ENCODE results near the gene RGR. TPM values are rescaled to one million over a fixed set of nuclear protein-coding genes. Genes with fewer than 3 reads are reported as not detected.

The RGR gene
- polyA plus RNA-seq, 1 donor (not counting 4 experiments of a cell fraction or from before 2014, with no cell fraction given): not detected

GRCh38 chr10:84291384-84291783 lies 46.5 kb downstream of the RGR start:
- no peak overlapping the region for H3K4me3 ChIP-seq (ENCODE audit: control insufficient read depth in 2 of 3, extremely low read depth in 1 of 3, insufficient read depth in 2 of 3, low read depth in 1 of 3, low read length in 3 of 3)
- H3K9me1 ChIP-seq (ENCODE audit: control insufficient read depth, extremely low read depth, insufficient read depth, low read length): no peaks in the 10 kb centered on the region
- no peak for DNase-seq (ENCODE audit: low read depth, low spot score)
- no peaks in the 10 kb centered on the region for H3K36me3 ChIP-seq (ENCODE audit: control insufficient read depth in 2 of 2, extremely low read depth in 1 of 2, insufficient read depth in 2 of 2, low read length in 2 of 2)
- dilution Hi-C loops (cut with MboI; ENCODE audit: extremely low pct_ligation_motif_present, low sequenced_read_pairs): no loop called here
- FAIRE-seq: no peak
- H3K79me2 ChIP-seq (ENCODE audit: control insufficient read depth, insufficient read depth, low read length): no peaks in the 10 kb centered on the region
- no peak overlapping the region for H3K9ac ChIP-seq (ENCODE audit: control insufficient read depth, extremely low read depth, insufficient read depth, low read length)
- H2AFZ ChIP-seq (ENCODE audit: control insufficient read depth, low read length): no peak overlapping the region
- no peaks in the 10 kb centered on the region for H3K9me3 ChIP-seq (ENCODE audit: control insufficient read depth, low read depth, low read length)
- no peaks in the 10 kb centered on the region for H4K20me1 ChIP-seq (ENCODE audit: control insufficient read depth, extremely low read depth, insufficient read depth, low read length)
- TF ChIP-seq EZH2 (IDR thresholded peaks at IDR 0.05; ENCODE audit: low read length): no peak
- no peak for TF ChIP-seq CTCF (optimal IDR thresholded peaks at IDR 0.05 in 1 of 3, IDR thresholded peaks at IDR 0.05 in 1 of 3, conservative IDR thresholded peaks at IDR 0.05 in 1 of 3; ENCODE audit: extremely low read depth in 1 of 3, insufficient read depth in 2 of 3, low read length in 3 of 3)
- no peak overlapping the region for H3K4me2 ChIP-seq (ENCODE audit: control insufficient read depth, extremely low read depth, insufficient read depth, low read depth, low read length)
- no peak overlapping the region for H3K27ac ChIP-seq (ENCODE audit: control insufficient read depth, insufficient read depth, low read length)
- peaks cover 4% of the 10 kb centered on the region for H3K27me3 ChIP-seq (ENCODE audit: control insufficient read depth, extremely low read depth, insufficient read depth, low read length)
- no peaks in the 10 kb centered on the region for H3K4me1 ChIP-seq (ENCODE audit: control insufficient read depth, extremely low read depth, insufficient read depth, low read length)

GRCh38 chr10:84292502-84292901 lies 47.6 kb downstream of the RGR start:
- no peak overlapping the region for H3K9ac ChIP-seq (ENCODE audit: control insufficient read depth, extremely low read depth, insufficient read depth, low read length)
- H3K27ac ChIP-seq (ENCODE audit: control insufficient read depth, insufficient read depth, low read length): no peak overlapping the region
- dilution Hi-C loops (cut with MboI; ENCODE audit: extremely low pct_ligation_motif_present, low sequenced_read_pairs): no loop called here
- H3K36me3 ChIP-seq (ENCODE audit: control insufficient read depth in 2 of 2, extremely low read depth in 1 of 2, insufficient read depth in 2 of 2, low read length in 2 of 2): no peaks in the 10 kb centered on the region
- H3K27me3 ChIP-seq (ENCODE audit: control insufficient read depth, extremely low read depth, insufficient read depth, low read length): peaks cover 4% of the 10 kb centered on the region
- H3K4me1 ChIP-seq (ENCODE audit: control insufficient read depth, extremely low read depth, insufficient read depth, low read length): no peaks in the 10 kb centered on the region
- no peak overlapping the region for H3K4me2 ChIP-seq (ENCODE audit: control insufficient read depth, extremely low read depth, insufficient read depth, low read depth, low read length)
- H2AFZ ChIP-seq (ENCODE audit: control insufficient read depth, low read length): no peak overlapping the region
- H3K4me3 ChIP-seq (ENCODE audit: control insufficient read depth in 2 of 3, extremely low read depth in 1 of 3, insufficient read depth in 2 of 3, low read depth in 1 of 3, low read length in 3 of 3): no peak overlapping the region
- DNase-seq (ENCODE audit: low read depth, low spot score): no peak
- H3K79me2 ChIP-seq (ENCODE audit: control insufficient read depth, insufficient read depth, low read length): no peaks in the 10 kb centered on the region
- no peak for FAIRE-seq
- H3K9me1 ChIP-seq (ENCODE audit: control insufficient read depth, extremely low read depth, insufficient read depth, low read length): no peaks in the 10 kb centered on the region
- TF ChIP-seq CTCF (optimal IDR thresholded peaks at IDR 0.05 in 1 of 3, IDR thresholded peaks at IDR 0.05 in 1 of 3, conservative IDR thresholded peaks at IDR 0.05 in 1 of 3; ENCODE audit: extremely low read depth in 1 of 3, insufficient read depth in 2 of 3, low read length in 3 of 3) (no peak), EZH2 (IDR thresholded peaks at IDR 0.05; ENCODE audit: low read length) (no peak)
- H3K9me3 ChIP-seq (ENCODE audit: control insufficient read depth, low read depth, low read length): no peaks in the 10 kb centered on the region
- H4K20me1 ChIP-seq (ENCODE audit: control insufficient read depth, extremely low read depth, insufficient read depth, low read length): no peaks in the 10 kb centered on the region

Measured in keratinocyte (primary cell).